NCI-H128 (cell line): Measurements from ENCODE around the gene USP49.

ENCODE experiments used
- DNase-seq: peaks from one replicate; lab custom pipeline; 2025; ENCODE audit not compliant: unreplicated experiment; lab: John Stamatoyannopoulos, UW

USP49 gene

DNA sequence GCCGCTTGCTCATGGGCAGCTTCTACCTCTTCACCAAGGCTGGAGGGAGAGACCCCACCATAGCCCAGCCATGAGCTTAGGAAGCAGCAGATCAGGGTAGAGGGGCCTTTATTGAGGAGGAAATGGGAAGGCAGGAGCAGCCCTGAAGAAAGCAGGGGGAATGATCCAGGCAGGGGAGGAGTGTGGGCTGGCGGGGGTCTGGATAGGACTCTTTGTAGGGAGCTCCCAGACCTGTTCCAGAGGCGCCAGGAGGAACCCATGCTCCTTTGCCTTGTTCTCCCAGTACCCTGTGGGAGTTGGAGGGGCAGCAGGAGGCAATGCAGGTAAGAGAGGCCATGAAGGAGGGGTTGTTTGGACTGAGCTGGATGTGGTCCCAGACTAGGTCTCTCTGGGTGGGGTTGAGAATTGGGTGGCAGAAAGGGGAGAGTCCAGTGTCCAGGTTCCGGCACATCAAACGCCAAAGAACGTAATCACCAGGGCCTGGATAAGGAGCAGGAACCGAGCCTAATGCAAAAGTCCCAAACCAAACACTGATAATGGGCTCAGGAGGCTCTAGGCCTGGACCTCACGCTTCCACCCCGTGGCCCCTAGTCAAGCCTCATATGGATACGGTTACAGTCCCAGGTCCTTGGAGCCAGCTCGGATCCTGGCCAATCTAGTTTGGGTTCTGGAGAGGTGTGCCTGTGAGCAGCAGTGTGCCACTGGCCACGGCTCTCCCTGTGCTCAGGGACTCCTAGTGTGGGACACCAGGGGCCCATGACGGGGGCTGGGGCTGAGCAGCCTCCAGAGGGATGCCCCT is 135.9 kb downstream of the USP49 start:
- no peak for DNase-seq

DNA sequence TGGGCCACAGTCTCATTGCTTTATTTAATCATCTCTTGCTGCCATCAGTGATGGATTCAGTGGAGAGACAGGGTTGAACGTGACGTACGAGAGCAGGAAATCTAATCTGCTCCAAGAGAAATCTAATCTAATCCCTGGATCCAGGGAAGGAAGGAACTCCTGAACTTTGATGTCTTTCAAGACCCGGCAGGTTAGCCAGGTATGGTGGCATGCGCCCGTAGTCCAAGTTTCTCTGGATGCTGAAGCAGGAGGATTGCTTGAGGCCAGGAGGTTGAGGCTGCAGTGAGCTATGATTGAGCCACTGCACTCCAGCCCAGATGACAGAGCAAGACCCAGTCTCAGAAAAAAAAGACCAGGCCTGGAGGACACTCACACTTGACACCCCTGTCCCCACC is 136.5 kb downstream of the USP49 start:
- no peak for DNase-seq

DNA sequence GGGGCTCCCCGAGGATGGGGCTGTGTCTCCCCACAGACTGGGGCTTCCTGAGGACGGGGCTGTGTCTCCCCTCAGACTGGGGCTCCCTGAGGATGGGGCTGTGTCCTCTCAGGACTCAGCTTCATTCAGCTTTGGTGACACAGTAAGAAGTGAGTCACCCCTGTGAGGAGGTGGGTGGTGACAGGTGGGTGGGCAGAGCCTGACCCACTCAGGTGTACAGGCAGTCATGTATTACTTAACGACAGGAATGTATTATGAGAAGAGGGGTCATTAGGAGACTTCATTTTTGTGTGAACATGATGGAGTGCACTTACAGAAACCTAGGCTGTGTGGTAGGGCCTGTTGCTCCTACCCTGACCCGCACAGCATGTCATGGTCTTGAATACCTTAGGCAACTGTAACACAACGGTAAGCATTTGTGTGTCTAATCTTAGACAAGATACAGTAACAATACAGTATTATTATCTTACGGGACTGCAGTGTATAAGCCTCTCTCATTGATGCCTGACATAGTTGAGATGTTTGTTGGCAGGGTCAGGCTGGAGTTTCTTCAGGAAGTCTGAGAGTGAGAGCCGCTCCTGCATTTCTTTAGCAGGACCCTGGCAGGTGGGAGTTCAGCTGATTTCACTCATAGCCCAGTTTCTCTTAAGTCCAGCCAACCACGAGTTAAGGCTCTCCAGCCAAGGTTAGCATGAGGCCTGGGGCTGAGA is 137.1 kb downstream of the USP49 start:
- DNase-seq: no peak

DNA sequence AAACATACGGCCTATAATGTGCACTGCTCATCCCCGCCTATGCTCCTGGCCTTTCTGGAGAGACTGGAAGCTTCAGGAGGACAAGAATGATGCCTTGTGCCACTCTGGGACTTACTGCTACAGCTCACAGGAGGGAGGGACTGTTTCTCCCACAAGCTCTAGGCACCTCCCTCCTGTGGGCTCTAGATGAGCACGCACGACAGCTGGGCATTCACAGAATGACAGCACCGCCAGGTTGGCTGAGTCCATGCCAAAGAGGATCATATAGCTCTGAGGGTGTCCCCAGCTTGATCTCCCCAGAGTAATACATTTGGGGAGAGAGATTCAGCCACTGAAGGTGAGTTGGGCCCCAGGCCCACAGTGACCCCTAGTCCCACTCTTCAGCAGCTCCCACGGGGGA is 137.9 kb downstream of the USP49 start:
- no peak for DNase-seq

- DNase-seq: no peak
Measured at GRCh38 chr6:41756354-41756753, 138.8 kb downstream of the USP49 start.

DNA sequence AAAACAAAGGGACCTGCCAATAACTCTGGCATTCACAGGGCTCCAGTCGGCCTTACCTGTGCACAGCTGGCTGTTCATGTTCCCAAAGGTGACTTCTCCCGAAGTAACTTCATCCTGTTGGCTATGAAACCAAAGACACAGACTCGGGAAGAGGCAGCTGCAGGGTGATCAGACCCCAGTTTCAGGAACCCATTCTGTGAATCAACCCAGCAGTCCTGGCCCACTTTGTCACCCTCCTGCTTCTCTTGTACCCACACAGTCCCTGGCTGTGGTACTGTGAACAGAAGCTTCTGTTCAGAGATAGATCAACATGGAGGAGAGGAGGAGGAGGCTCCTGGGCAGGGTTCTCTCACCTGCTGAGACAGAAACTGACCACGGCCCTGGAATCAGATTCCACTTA is 139.3 kb downstream of the USP49 start:
- DNase-seq: no peak

GRCh38 chr6:41750374-41750773 is 144.8 kb downstream of the USP49 start:
- no peak for DNase-seq

DNA sequence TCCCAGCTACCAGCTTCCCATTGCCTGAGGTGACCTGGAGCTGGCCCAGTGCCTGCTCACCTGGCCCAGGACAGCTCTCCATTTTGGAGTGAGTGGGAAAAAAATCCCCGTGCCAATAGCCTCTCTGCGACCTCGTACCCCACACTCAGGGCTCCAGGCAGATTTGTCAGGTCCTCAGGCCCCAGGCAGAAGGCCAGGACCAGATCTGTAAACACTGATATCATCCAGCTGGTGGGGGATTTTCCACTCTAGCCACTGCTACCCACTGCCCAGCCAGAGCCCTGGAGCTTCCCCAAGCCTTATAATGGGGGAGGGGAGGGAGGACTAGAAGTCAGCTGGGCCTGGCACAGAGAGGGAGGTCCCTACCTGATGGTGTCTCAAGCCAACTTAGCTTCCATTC is 146.6 kb downstream of the USP49 start:
- DNase-seq: no peak

GRCh38 chr6:41748102-41748477 is 147.1 kb downstream of the USP49 start:
- DNase-seq: no peak

DNA sequence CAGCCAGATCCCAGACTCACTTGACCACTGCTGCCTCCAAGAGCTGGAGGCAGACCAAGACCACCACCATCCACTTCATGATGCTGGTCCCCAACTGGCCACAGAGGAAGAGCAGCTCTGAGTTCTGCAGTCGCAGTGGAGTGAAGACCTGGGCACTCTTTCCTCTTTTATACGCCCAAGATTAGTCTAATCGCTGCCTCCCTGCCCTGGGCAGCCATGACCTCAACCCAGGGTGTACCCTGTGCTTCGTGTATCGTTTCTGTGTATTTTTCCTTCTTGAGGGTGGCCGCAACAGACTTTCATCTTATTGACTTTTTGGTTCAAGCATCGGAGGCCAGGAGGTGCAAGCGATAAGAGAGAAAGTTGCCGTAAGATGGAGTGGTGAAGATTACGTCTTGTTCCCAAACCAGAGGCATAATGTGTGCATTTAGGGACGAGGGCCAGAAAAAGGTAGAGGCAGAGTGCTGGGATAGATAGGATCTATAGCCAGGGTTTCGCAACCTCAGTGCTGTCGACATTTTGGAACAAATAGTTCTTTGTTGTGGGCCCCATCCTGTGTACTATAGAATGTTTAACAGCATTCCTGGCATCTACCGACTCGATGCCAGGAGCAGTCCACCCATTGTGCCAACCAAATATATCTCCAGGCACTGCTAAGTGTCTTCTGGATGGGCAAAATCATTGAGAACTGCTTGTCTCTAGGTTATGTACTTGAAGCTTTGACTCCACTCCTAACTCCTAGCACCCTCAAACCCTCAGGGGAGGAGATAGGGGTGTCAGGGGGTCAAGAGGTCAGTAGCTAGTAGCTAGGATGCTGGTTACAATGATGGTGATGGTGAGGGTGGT is 147.7 kb downstream of the USP49 start, which contains the start of gene PGC:
Gene PGC (minus strand): TSS at position 142 of the 846 bp plus-strand sequence. CDS start 63 bp downstream, at position 79.
- no peak for DNase-seq

DNA sequence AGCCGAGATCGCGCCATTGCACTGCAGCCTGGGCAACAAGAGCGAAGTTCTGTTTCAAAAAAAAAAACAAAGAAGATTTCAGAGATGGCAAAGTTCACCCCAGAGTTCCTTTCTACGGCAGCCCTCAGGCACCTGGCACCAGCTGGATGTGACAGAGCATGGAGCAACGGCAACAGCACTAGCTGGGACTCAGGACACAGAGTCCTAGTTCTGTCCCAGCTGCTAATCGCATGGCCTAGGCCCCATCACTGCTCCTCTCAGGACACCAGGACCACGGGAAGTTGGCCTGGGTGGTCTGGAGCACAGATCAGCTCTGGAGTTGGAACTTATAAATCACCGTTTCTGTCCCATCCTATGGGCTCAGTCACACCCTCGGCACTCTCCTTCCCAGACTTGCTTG is 149.1 kb downstream of the USP49 start:
- DNase-seq: no peak

- DNase-seq: no peak
Measured at GRCh38 chr6:41744236-41744787, 150.9 kb downstream of the USP49 start.

GRCh38 chr6:41743406-41744235 is 151.6 kb downstream of the USP49 start:
- no peak for DNase-seq

GRCh38 chr6:41741625-41742490 is 153.3 kb downstream of the USP49 start:
- DNase-seq: no peak

- no peak for DNase-seq
Measured at GRCh38 chr6:41740366-41741162, 154.6 kb downstream of the USP49 start.
